ENCODE data around the gene SMIM45.

GRCh38 chr22:41935015-41935351, 17.0 kb upstream of the SMIM45 start:
- TF ChIP-seq CTCF (IDR thresholded peaks at IDR 0.05; ENCODE audit: poor library complexity, severe bottlenecking) (no peak), TAF1 (IDR thresholded peaks at IDR 0.05; ENCODE audit: low read depth) (no peak), RAD21 (conservative IDR thresholded peaks at IDR 0.05) (no peak), EZH2 (IDR thresholded peaks at IDR 0.05; ENCODE audit: borderline replicate concordance, insufficient read depth, low read length, poor library complexity, severe bottlenecking) (no peak), POLR2AphosphoS5 (IDR thresholded peaks at IDR 0.05) (no peak)

Data from neural cell (in vitro differentiated cells).